ENCODE results near the gene CYTL1.

- TF ChIP-seq SAFB2 (CRISPR knock-in tag; IDR thresholded peaks at IDR 0.05; ENCODE audit: borderline replicate concordance, low read depth): no peak
- no peak for TF ChIP-seq GMEB1 (CRISPR knock-in tag; IDR thresholded peaks at IDR 0.05; ENCODE audit: borderline replicate concordance)
- TF ChIP-seq HOXA7 (CRISPR knock-in tag; IDR thresholded peaks at IDR 0.05): no peak
- TF ChIP-seq ZNF326 (CRISPR knock-in tag; IDR thresholded peaks at IDR 0.05; ENCODE audit: borderline replicate concordance): no peak
- no peak for TF ChIP-seq TAF1 (CRISPR knock-in tag; IDR thresholded peaks at IDR 0.05)
- no peak for TF ChIP-seq HOXA5 (CRISPR knock-in tag; IDR thresholded peaks at IDR 0.05)
Observed at GRCh38 chr4:5021546-5021945, 2.3 kb upstream of the CYTL1 start.
